HTERT RPE-1 (cell line): ENCODE results near the gene TNPO2.

Experiments
- in situ Hi-C: fragments of 300-500 bp; cut with MboI; formaldehyde crosslinking; loops from 4 replicates; pipeline ENCODE4 v1.14.3; 2020; ENCODE audit warnings: low sequenced_read_pairs

Gene TNPO2

DNA sequence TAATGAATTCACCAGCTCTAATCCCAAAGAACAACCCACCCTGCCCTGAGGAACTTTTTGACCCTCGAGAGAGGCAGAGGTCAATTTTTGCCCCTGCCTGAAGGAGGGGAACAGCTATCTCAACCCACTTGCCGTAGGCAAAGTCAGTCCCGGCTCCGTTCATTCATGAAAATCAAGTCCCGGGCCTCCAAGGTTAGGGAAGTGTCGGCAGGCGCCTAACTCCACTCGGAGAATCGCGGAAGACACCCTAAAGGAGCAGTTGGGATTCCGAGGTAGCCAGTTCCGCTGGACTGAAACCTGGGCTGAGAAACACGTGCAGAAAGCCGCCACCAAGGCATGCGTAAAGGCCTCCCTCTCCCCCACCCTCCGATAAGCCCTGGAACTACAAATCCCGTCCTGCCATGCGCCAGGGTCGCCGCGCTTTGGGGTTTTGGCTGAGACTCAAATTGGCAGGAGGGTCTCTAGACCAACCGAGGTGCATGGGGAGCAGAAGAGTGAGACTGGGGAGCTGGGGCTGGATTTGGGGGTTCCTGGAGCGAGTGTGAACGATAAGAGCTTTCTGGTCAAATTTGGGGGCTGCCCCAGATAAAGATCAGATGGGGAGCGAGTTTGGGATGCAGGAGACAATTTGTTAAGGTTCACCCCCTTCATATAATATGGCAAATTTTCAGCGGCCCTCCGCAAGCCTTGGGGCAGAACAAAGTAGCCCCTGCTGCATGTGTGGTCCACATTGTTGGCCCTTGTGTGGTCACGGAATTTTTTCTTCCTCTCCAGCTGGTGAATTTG is at the start of gene TNPO2:
TNPO2 (minus strand) TSS at position 292 of the 786 bp plus-strand sequence. CDS start 2,955 bp downstream, outside the sequence.
- in situ Hi-C loops = no loop called here

DNA sequence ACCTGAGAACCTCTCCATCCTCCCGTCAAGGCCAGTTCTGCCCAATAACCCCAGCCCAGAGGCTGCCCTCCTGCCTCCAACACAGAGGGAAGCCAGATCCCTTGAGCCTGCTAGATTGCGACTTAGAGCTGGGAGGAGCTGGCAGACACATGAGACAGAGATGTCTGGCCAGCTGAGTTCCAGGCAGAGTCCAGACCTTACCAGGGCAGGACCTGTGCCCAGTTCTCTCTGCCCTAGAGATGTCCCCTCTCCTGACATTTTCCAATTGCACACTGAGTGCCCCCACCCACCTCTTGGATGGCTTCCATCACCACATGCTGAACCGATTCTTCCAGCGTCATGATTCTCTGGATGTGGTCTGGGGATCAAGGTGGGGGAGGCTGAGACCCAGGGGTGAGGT is 48.6 kb upstream of the TNPO2 start:
- in situ Hi-C loops = no loop called here

DNA sequence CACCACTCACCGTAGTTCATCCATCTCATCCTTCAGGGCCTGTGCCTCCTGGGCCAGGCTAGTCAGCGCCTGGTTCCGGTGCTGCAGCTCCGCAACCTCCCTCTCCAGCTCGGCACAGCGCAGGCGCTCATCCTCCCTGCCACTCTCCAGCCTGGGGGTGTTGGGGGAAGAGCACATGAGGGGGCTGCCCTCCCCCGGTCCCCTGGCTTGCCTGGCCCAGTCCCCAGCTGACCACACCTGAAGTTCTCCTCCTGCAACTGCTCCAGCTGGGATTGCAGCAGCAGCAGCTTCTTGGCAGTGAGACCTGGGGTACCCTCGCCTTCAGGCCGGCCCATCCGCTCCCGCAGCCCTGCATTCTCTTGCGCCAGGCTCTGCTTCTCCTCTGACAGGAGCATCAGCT is 47.2 kb upstream of the TNPO2 start:
- in situ Hi-C loops = no loop called here

DNA sequence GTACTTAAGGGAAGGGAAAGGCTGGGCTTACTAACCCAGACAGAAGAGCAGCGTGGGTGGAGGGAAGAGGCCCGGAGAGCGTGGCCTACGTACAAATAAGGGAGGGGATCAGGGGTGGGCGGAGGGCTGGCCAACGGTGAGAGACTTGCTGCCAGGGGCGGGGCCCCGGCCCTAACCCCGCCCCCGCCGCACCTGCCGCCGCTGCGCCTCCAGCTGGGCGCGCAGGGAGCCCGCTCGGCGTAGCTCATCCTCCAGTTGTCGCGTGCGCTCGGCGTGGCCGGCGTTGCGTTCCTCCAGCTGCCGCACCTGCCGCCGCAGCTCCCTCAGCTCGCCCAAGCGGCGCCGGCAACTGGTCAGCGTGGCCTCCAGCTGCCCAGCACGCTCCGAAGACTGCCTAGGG is 46.0 kb upstream of the TNPO2 start:
- in situ Hi-C loops = no loop called here

DNA sequence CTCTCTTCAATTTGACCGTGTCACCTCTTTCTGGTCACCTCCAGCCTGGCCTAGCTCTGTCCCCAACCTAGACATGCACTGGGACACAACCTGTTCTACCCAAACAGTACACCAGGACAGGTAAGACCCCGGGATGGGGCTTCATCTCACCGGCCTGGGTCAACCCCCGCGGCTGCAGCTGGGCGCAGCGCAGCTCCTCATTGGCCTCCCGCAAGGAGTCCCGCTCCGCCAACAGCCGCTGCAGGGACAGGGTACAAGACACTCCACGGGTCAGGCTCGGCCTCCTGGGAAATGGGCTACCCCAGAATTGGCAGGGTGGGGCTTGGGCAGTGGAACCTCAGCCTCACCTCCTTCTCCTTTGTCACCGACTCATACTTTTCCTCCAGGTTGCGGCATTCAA is 43.9 kb upstream of the TNPO2 start:
- in situ Hi-C loops = no loop called here

DNA sequence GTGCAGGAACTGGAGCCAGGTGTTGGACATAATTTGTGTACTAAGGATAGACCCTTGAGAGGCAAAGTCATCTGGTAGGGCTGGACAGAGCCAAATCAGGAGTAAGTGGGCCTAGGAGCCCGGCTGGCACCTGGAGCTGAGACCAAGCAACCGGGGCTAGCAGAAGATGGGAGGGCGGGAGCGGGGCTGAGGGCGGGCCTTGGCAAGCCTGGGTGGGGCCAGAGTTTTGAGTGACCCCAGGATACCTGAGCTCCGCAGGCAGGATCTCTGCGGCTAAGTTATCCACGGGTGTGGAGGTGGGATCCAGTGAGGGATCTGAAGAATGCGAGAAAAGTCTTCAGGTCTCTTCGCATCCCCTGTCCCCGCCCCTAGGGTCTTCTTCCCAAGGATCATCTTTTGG is 43.4 kb upstream of the TNPO2 start:
- in situ Hi-C loops = no loop called here

DNA sequence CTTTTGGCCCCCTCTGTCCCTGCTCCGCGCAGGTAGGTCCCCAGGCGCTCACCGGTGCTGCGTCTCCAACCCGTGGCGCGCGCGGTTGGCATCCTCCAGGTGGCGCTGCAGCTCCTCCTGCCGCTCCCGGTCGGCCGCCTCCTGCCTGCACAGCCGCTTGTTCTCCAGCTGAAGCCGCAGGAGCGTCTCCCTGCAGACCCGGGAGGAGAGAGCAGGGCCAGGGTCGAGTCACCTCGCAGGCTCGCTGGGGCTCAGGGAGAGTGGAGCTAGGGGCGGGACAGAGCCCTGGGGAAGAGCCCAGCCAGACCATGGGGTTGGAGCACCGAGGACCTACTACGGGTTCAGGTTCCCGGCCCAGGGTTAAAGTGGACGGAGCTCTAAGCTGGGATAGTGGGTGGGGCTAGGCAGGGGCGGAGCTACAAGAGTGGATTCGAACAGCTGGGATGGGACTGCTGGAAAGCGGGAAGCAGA is 42.4 kb upstream of the TNPO2 start:
- in situ Hi-C loops = no loop called here

DNA sequence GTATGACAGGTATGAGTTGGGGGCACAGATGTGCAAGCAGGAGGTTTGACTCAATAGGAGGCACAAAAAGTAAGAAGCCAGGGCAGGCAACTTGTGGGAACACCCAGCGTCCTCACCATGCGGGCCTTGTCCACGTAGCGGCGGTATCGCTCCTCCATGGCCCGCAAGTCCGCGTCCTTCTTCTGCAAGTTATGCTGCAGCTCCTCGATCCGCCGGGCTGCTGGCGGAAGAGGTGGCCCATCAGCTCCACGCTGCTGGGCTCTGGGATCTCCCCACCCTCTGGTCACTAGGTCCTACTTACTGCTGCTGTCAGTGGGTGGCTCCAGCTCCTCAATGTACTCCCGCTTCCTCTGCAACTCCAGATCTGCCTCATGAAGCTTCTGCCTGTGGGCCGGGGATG is 41.0 kb upstream of the TNPO2 start:
- in situ Hi-C loops = no loop called here

DNA sequence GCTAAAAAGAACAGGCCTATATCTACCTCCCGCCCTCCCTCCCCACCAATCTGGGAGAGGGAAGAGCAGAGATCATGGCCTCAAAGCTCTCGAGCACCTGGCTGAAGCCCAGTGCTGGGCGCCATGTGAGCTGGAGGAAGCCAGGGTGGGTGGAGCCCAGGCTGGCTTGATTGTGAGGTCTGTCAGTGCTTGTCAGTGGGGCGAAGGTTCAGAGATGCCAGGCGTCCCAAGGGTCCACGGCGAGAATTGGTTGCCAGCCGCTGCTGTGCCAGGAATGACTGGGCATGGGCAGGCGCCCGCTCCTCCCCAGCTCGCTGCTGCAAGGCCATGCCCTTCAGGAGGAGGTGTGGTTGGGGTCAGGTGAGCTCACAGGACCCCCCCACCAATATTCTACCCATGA is 39.4 kb upstream of the TNPO2 start:
- in situ Hi-C loops = no loop called here

DNA sequence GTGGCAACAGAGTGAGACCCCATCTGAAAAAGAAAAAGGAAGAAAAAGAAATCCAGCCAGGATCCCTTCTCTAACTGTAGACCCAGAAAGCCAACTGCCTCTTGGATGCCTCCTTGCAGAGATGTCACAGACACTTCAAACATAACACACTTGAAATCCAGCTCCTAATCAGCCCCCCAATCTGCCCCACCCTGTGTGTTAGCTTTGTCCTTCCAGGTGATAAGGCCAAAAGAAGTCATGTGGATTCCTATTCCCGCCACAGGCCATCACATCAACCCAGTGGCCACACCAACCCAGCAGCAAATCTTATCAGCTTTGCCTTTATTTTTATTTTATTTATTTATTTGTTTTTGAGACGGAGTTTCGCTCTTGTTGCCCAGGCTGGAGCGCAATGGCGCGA is 36.0 kb upstream of the TNPO2 start:
- in situ Hi-C loops = no loop called here

DNA sequence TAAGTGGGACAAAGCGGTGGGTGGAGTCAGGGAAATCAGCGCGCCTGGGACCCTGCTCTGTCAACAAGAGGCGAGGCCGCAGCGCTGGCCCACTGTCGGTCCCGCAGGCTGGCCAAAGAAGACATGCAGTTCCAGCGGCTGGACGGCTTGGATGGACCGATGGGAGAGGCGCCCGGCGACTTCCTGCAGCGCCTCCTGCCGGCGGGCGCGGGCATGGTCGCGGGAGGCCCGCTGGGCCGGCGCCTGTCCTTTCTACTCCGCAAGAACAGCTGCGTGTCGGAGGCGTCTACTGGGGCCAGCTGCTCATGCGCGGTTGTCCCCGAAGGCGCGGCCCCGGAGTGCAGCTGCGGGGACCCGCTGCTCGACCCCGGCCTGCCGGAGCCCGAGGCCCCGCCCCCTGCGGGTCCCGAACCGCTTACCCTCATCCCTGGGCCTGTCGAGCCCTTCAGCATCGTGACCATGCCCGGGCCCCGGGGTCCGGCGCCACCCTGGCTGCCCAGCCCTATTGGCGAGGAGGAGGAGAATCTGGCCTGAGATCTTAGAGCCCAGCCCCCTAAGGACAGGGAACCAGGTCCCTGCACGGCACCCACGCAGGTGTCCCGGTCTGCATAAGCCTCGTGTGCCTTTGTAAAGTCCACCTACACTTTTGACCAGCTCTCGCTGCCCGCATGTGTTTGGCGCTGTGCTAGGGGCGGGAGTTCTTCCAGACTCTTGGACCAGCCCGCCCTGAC is 34.0 kb upstream of the TNPO2 start:
- in situ Hi-C loops = no loop called here

DNA sequence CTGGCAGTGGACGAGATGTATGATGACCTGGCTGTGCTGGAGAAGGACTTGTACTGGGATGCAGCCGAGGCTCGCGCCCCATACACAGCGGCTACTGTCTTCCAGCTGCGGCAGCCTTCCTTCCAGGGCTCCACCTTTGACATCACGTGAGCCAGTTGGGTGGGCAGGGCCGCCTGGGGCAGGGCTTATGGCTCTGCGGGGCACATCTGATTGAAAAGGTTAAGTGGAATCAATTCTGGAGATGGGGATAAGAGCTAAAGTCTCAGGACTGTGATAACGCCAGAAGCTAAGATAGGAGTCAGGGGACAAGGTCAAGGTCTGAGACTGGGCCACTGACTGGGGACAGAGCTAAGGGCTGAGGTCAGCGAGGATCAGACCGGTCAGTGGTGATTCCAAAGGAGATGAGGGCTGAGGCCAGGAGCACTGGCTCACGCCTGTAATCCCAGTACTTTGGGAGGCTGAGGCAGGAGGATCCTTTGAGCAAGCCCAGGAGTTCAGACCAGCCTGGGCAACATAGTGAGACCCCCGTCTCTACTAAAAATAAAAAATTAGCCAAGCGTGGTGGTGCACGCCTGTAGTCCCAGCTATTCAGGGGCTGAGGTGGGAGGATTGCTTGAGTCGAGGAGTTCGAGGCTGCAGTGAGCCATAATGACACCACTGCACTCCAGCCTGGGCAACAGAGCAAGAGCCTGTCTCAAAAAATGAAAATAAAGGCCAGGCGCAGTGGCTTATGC is 32.6 kb upstream of the TNPO2 start:
- in situ Hi-C loops = no loop called here

DNA sequence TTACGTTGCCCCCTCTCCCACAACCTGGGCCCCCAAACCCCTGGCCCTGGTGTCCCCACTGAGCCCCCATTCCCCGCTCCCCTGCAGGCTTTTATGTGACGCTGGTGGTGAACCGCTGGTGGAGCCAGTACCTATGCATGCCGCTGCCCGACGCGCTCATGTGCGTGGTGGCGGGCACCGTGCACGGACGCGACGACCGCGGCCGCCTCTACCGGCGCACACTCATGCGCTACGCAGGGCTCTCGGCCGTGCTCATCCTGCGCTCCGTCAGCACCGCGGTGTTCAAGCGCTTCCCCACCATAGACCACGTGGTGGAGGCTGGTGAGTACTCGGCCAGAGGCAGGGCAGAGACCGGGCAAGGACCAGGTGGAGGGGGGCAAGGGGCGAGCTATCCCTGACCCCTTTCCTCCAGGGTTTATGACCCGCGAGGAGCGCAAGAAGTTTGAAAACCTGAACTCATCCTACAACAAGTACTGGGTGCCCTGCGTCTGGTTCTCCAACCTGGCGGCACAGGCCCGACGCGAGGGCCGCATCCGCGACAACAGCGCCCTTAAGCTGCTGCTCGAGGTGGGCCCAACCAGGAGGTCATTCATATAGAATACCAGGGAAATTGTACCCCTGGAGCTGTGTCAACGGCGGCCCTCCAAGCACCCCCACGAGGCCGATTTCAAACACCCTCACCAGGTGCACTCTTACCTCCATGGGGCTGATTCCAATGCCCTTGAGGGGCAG is 30.9 kb upstream of the TNPO2 start:
- in situ Hi-C loops = no loop called here

DNA sequence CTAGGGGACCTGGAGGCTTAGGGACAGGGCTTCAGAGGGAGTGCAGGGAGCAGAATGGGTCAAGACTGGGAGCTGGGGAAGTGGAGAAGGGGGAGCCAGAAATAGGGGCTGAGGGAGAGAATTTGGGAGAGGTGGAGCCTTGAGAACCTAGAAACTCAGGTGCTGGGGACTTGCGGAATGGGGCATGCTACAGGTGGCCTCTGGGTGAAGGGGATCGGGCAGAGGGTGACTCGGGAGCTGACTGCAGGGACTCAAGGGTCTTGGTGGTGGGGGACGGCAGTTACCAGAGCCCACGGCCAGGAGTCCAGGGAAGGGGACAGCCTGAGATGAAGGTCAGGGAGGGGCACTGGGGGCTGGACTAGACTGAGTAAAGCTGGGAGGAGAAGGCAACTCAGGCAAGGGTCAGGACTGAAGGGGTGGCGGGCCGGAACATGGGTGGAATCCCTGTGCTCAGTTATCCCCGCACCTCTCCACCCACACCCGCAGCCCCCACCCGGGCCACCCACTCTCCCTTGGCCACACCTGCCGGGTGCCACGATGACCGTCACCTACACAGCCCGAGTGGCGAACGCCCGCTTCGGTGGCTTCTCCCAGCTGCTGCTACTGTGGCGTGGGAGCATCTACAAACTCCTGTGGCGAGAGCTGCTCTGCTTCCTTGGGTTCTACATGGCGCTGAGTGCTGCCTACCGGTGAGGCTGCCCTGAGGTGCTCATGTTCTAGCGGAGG is 28.5 kb upstream of the TNPO2 start:
- in situ Hi-C loops = no loop called here

DNA sequence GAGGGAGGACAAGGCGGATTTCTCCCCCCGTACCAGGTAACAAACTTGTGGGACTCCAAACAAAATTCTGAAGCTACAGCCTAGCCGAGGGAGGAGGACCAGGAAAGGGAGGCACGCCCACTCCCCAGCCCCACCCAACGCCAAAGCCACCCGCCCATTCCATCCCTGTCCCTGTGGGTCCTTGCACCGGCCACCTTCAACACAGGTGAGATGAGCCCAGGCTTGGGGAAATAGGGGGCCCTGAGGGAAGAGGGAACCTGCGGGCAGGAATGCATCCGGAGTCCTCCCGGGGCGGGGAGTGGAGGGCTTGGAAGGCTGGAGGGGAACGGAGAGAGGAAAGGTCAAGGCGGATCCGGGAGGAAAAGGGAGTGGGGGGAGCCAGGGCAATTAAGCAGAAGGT is 27.9 kb upstream of the TNPO2 start, which contains the start of gene BEST2:
BEST2 (plus strand) TSS at position 157 of the 400 bp plus-strand sequence. CDS start 802 bp downstream, outside the sequence.
- in situ Hi-C loops = no loop called here

DNA sequence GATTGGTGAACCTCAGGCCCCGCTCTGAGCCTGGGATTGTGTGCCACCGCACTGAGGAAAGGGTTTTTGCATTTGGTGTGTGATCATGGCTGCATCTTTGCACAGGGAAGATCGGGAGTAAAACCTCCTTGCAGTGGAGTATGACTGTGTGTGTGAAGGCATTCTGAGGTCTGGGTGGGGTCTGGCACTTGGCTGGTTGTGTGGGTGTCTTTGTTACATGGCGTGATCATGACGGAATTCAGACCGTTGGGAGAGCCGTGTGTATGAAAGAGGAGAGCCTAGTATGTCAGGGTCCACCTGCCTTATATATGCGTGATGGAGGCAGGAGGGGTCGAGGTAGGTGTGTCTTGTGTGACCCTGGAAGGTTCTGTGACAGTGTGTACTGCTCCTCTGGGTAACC is 27.1 kb upstream of the TNPO2 start:
- in situ Hi-C loops = no loop called here

DNA sequence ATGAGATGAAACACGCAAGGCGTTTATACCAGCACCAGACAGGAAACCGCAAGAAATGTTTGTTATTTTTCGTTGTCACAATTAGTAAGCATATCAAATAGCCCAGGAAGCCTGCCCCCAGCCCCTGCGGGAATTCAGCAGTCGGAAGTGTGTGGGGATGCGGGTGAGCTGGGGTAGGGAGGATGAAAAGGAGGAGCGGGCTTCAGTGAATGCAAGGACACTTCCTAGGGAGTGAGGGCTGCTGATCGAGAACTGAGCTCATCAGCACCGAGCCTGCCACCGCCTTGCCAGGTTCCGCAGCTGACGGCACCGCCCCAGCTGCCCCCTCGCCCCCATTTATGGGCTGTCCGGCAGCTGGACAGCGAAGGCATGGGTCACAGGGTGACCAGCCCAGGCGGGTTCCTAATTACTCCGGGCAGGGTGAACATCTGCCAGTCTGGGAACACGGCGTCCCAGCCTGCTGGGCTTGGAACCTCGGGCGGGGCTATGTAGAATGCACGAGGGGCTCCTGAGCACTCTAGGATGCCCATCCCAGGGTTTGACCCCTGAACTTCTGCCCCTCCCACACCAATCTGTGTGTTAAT is 26.3 kb upstream of the TNPO2 start:
- in situ Hi-C loops = no loop called here

DNA sequence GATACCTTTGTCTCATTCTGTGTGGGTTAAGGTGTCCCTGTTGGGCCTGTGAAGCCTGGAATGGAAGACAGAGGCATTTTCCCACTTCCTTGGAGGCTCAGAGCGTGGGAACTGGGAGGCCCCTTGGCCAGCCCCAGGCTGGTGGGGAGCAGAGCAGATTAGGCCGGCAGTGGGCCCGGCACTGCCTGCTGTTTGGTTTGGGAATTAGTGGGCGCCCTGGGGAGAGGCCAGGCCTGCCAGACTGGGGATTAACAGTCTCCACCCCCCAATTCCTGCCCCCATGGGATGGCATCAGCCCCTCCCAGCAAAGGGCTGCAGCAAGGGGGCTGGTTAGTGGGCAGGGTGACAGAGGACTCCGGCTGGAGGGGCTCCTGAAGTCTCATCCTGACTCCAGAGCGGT is 24.8 kb upstream of the TNPO2 start:
- in situ Hi-C loops = no loop called here

DNA sequence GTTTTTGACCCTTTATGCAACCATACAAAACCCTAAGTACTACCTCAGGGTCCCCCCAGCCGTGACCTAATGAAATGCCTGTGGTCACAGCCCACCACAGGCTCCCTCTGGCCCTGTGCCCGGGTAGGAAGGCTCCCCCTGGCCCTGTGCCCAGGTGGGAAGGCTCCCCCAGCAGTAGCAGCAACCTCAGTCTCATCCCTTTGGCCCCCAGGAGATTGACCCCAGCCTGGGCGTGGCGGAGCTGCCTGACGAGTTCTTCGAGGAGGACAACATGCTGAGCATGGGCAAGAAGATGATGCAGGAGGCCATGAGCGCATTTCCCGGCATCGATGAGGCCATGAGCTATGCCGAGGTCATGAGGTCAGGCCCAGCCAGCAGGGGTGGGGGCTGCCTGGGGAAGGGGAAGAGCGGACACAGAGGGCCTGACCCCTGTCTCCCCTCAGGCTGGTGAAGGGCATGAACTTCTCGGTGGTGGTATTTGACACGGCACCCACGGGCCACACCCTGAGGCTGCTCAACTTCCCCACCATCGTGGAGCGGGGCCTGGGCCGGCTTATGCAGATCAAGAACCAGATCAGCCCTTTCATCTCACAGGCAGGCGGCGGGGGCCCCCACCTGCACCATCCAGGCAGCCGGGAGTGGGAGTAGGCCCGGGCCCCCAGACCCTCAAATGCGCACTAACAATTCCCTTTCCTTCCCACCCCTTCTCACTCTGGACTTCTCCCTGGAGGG is 21.6 kb upstream of the TNPO2 start:
- in situ Hi-C loops = no loop called here
